ENCODE measurements around the gene C12orf60. TPM values are rescaled to one million over a fixed set of nuclear protein-coding genes. Genes with fewer than 3 reads are reported as not detected.

The C12orf60 gene
- total and polyA plus RNA-seq, 2 donors from 2014 or later, result 2.0 to 4.5 TPM

- H3K36me3 ChIP-seq (ENCODE audit: control insufficient read depth in 2 of 3, insufficient read depth in 3 of 3, low read length in 3 of 3), result peaks cover 3 to 30% (median 9%) of the 10 kb centered on the region in 3 donors
- H3K4me1 ChIP-seq (ENCODE audit: control insufficient read depth in 2 of 3, insufficient read depth in 2 of 3, low read depth in 1 of 3, low read length in 3 of 3), result no peaks in the 10 kb centered on the region
- H3K27ac ChIP-seq (ENCODE audit: low read depth in 2 of 2, low read length in 2 of 2), result no peak overlapping the region
- no peaks in the 10 kb centered on the region for H3K9me3 ChIP-seq (ENCODE audit: control insufficient read depth in 2 of 3, insufficient read depth in 1 of 3, low read length in 3 of 3)
- intact Hi-C loops (cut with DNase I), result no loop called here
- H3K4me3 ChIP-seq (ENCODE audit: low read length in 3 of 3), result no peak overlapping the region
- no peak overlapping the region for H3K9ac ChIP-seq (ENCODE audit: low read length in 3 of 3)
- no peaks in the 10 kb centered on the region for H3K27me3 ChIP-seq (ENCODE audit: control insufficient read depth, insufficient read depth, low read length)
- FAIRE-seq (no peak), DNase-seq (no peak)
- TF ChIP-seq CTCF (IDR thresholded peaks at IDR 0.05; ENCODE audit: borderline replicate concordance, extremely low read depth, insufficient read depth), result no peak
Observed at GRCh38 chr12:14784471-14784870, 19.0 kb upstream of the C12orf60 start.

- Histone ChIP-seq H3K4me3 (ENCODE audit: low read length in 3 of 3) (no peak overlapping the region), H3K27me3 (ENCODE audit: control insufficient read depth, insufficient read depth, low read length) (no peaks in the 10 kb centered on the region), H3K27ac (ENCODE audit: low read depth in 2 of 2, low read length in 2 of 2) (no peak overlapping the region), H3K9ac (ENCODE audit: low read length in 3 of 3) (no peak overlapping the region), H3K36me3 (ENCODE audit: control insufficient read depth in 2 of 3, insufficient read depth in 3 of 3, low read length in 3 of 3) (peaks cover 12 to 41% (median 17%) of the 10 kb centered on the region in 3 donors), H3K4me1 (ENCODE audit: control insufficient read depth in 2 of 3, insufficient read depth in 2 of 3, low read depth in 1 of 3, low read length in 3 of 3) (no peaks in the 10 kb centered on the region), H3K9me3 (ENCODE audit: control insufficient read depth in 2 of 3, insufficient read depth in 1 of 3, low read length in 3 of 3) (no peaks in the 10 kb centered on the region)
- DNase-seq (no peak), FAIRE-seq (no peak)
- TF ChIP-seq CTCF (IDR thresholded peaks at IDR 0.05; ENCODE audit: borderline replicate concordance, extremely low read depth, insufficient read depth), result no peak
- intact Hi-C loops (cut with DNase I), result no loop called here
Observed at GRCh38 chr12:14785568-14785967, 17.9 kb upstream of the C12orf60 start.

- Histone ChIP-seq H3K9me3 (ENCODE audit: control insufficient read depth in 2 of 3, insufficient read depth in 1 of 3, low read length in 3 of 3) (no peaks in the 10 kb centered on the region), H3K4me3 (ENCODE audit: low read length in 3 of 3) (no peak overlapping the region), H3K36me3 (ENCODE audit: control insufficient read depth in 2 of 3, insufficient read depth in 3 of 3, low read length in 3 of 3) (peaks cover 12 to 64% (median 30%) of the 10 kb centered on the region in 3 donors), H3K9ac (ENCODE audit: low read length in 3 of 3) (no peak overlapping the region), H3K27ac (ENCODE audit: low read depth in 2 of 2, low read length in 2 of 2) (no peak overlapping the region), H3K4me1 (ENCODE audit: control insufficient read depth in 2 of 3, insufficient read depth in 2 of 3, low read depth in 1 of 3, low read length in 3 of 3) (no peaks in the 10 kb centered on the region), H3K27me3 (ENCODE audit: control insufficient read depth, insufficient read depth, low read length) (no peaks in the 10 kb centered on the region)
- FAIRE-seq, result no peak
- intact Hi-C loops (cut with DNase I), result no loop called here
- no peak for DNase-seq
- no peak for TF ChIP-seq CTCF (IDR thresholded peaks at IDR 0.05; ENCODE audit: borderline replicate concordance, extremely low read depth, insufficient read depth)
Observed at GRCh38 chr12:14795028-14795448, 8.4 kb upstream of the C12orf60 start.

- DNase-seq (peak in 2 of 5 donors; percentile 26 to 49), FAIRE-seq (no peak)
- Histone ChIP-seq H3K4me3 (ENCODE audit: low read length in 3 of 3) (peak overlapping the region; percentile 96 to 99 (median 97)), H3K36me3 (ENCODE audit: control insufficient read depth in 2 of 3, insufficient read depth in 3 of 3, low read length in 3 of 3) (peaks cover 4 to 20% (median 5%) of the 10 kb centered on the region in 3 donors), H3K9me3 (ENCODE audit: control insufficient read depth in 2 of 3, insufficient read depth in 1 of 3, low read length in 3 of 3) (no peaks in the 10 kb centered on the region), H3K4me1 (ENCODE audit: control insufficient read depth in 2 of 3, insufficient read depth in 2 of 3, low read depth in 1 of 3, low read length in 3 of 3) (peaks cover 2 to 4% (median 3%) of the 10 kb centered on the region in 3 donors), H3K27ac (ENCODE audit: low read depth in 2 of 2, low read length in 2 of 2) (no peak overlapping the region), H3K27me3 (ENCODE audit: control insufficient read depth, insufficient read depth, low read length) (no peaks in the 10 kb centered on the region), H3K9ac (ENCODE audit: low read length in 3 of 3) (peak overlapping the region in 2 of 3 donors; percentile 99)
- intact Hi-C loops (cut with DNase I), result no loop called here
- TF ChIP-seq CTCF (IDR thresholded peaks at IDR 0.05; ENCODE audit: borderline replicate concordance, extremely low read depth, insufficient read depth), result no peak
Observed at GRCh38 chr12:14802247-14802646, 1.2 kb upstream of the C12orf60 start.
